Ishikawa (cell line): ENCODE measurements around the gene AKR1E2.

Source experiments
- CEBPB ChIP-seq: IDR thresholded peaks from 2 replicates; pipeline ENCODE4 v1.6.1; 2012
- CREB1 ChIP-seq: IDR thresholded peaks from 2 replicates; pipeline ENCODE4 v1.6.1; 2012; ENCODE audit warnings: low read depth
- EGR1 ChIP-seq: IDR thresholded peaks from 2 replicates; pipeline ENCODE4 v1.6.1; 2012
- EP300 ChIP-seq: IDR thresholded peaks from 2 replicates; pipeline ENCODE4 v1.6.1; 2012; ENCODE audit warnings: borderline replicate concordance
- FOXM1 ChIP-seq: IDR thresholded peaks from 2 replicates; pipeline ENCODE4 v1.6.1; 2012; ENCODE audit warnings: low read depth, borderline replicate concordance
- MAX ChIP-seq: IDR thresholded peaks from 2 replicates; pipeline ENCODE4 v1.6.1; 2012
- NFIC ChIP-seq: IDR thresholded peaks from 2 replicates; pipeline ENCODE4 v1.6.1; 2012
- RAD21 ChIP-seq: IDR thresholded peaks from 2 replicates; pipeline ENCODE4 v1.6.1; 2012; ENCODE audit warnings: low read depth
- REST ChIP-seq: IDR thresholded peaks from 2 replicates; pipeline ENCODE4 v1.6.1; 2012; ENCODE audit warnings: low read depth, mild to moderate bottlenecking
- TAF1 ChIP-seq: IDR thresholded peaks from 2 replicates; pipeline ENCODE4 v1.6.1; 2012; ENCODE audit warnings: low read depth, mild to moderate bottlenecking
- TCF12 ChIP-seq: IDR thresholded peaks from 2 replicates; pipeline ENCODE4 v1.6.1; 2012; ENCODE audit warnings: low read depth
- TEAD4 ChIP-seq: IDR thresholded peaks from 2 replicates; pipeline ENCODE4 v1.6.1; 2012
- YY1 ChIP-seq: IDR thresholded peaks from 2 replicates; pipeline ENCODE4 v1.6.1; 2012; ENCODE audit warnings: low read depth
- ZBTB7A ChIP-seq: IDR thresholded peaks from 2 replicates; pipeline ENCODE4 v1.6.1; 2012; ENCODE audit warnings: low read depth
- TF ChIP-seq, protein P1 (sequence below): IDR thresholded peaks from 2 replicates; pipeline ENCODE4 v1.6.1; 2012

Gene AKR1E2

DNA sequence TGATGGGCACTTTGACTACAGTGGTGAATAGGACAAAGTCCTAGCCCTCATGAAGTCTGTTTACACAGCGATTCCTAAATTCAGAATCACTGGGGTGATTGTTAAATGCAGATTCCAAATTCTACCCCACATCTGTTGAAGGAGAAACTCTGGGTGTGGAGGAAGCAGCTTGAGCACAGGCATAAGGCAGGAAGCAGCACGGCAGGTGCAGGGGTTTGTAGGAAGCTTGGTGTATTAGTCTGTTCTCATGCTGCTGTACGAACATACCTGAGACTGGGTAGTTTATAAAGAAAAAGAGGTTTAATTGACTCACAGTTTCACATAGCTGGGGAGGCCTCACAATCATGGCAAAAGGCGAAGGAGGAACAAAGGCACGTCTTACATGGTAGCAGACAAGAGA lies 5.1 kb downstream of the AKR1E2 start:
- no peak for TF ChIP-seq FOXM1
- no peak for TF ChIP-seq TCF12
- no peak for TF ChIP-seq REST
- no peak for TF ChIP-seq CREB1
- no peak for TF ChIP-seq TAF1
- TF ChIP-seq YY1 = no peak
- no peak for TF ChIP-seq TEAD4
- no peak for TF ChIP-seq MAX
- no peak for TF ChIP-seq EP300

DNA sequence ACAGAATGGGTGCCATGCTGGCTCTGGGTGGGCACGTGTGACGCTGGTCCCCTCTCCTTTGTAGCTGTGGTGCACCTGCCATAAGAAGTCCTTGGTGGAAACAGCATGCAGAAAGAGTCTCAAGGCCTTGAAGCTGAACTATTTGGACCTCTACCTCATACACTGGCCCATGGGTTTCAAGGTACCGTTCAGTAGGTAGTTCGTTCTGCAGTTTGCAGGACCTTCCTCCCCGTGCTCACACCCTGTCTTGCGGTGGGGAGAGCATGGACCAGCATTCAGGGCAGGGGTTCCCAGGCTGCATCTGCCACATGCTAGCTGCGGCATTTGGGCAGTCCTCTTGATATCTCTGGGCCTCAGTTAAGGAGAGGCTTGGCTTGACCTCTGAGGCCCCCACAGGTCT lies 7.3 kb downstream of the AKR1E2 start:
- TF ChIP-seq NFIC (no peak), MAX (no peak), EP300 (no peak)

DNA sequence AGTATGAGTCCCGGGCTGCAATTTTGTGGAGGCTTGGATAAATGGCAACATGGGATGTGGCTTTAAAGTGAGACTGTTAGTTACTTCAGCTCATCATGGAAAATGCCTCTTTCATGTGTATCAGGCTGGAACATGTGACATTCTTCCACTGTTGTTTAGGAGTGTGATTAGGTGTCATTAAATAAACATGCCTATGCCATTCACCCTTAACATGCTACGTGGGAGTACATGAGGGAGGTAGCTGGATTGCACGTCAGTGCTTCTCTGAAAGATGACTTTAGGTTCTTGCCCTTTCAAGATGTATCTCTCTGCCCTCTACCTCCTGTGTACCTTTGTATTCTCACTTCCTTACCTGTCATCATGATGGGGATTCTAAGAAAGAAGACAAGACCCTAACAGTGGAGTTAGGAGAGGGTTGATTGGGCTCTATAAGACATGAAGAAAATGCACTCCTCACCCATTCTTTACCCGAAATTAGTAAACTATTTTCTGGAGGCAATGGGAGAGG lies 8.9 kb downstream of the AKR1E2 start:
- no peak for TF ChIP-seq CEBPB
- TF ChIP-seq ZBTB7A = no peak
- no peak for TF ChIP-seq TCF12
- TF ChIP-seq, protein P1, sequence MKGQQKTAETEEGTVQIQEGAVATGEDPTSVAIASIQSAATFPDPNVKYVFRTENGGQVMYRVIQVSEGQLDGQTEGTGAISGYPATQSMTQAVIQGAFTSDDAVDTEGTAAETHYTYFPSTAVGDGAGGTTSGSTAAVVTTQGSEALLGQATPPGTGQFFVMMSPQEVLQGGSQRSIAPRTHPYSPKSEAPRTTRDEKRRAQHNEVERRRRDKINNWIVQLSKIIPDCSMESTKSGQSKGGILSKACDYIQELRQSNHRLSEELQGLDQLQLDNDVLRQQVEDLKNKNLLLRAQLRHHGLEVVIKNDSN = no peak
- no peak for TF ChIP-seq TAF1
- TF ChIP-seq REST = no peak
- TF ChIP-seq EGR1 = no peak
- TF ChIP-seq CREB1 = no peak
- no peak for TF ChIP-seq YY1
- TF ChIP-seq MAX = no peak

DNA sequence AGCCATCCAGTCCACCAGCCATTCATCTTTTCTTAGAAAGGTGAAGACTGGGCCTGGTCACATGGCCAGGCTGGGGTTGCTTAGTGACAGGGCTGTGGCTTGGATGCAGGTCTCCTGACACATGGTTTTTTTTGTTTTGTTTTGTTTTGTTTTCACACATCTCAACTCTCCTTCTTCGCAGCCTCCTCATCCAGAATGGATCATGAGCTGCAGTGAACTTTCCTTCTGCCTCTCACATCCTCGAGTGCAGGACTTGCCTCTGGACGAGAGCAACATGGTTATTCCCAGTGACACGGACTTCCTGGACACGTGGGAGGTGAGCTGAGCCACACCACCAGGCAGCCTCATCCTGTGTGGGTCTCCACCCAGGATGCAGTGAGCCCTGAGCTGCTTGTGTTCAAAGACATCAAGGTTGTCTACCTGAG lies 9.5 kb downstream of the AKR1E2 start:
- no peak for TF ChIP-seq ZBTB7A
- TF ChIP-seq RAD21 = no peak
- no peak for TF ChIP-seq NFIC
- no peak for TF ChIP-seq FOXM1
- no peak for TF ChIP-seq TCF12
- TF ChIP-seq TEAD4 = no peak
- no peak for TF ChIP-seq EP300
- no peak for TF ChIP-seq EGR1
- TF ChIP-seq CEBPB = no peak

GRCh38 chr10:4836416-4836969 lies 10.5 kb downstream of the AKR1E2 start:
- TF ChIP-seq EGR1 = no peak
- TF ChIP-seq CEBPB = no peak
- TF ChIP-seq RAD21 = no peak
- TF ChIP-seq CREB1 = no peak
- no peak for TF ChIP-seq YY1
- TF ChIP-seq TCF12 = no peak
- no peak for TF ChIP-seq REST
- no peak for TF ChIP-seq EP300
- TF ChIP-seq TEAD4 = no peak
- TF ChIP-seq MAX = no peak
- TF ChIP-seq TAF1 = no peak
- TF ChIP-seq, protein P1 = no peak
- TF ChIP-seq NFIC = no peak
- TF ChIP-seq ZBTB7A = no peak
- no peak for TF ChIP-seq FOXM1
